ENCODE results near the gene SMIM14.

Gene SMIM14

DNA sequence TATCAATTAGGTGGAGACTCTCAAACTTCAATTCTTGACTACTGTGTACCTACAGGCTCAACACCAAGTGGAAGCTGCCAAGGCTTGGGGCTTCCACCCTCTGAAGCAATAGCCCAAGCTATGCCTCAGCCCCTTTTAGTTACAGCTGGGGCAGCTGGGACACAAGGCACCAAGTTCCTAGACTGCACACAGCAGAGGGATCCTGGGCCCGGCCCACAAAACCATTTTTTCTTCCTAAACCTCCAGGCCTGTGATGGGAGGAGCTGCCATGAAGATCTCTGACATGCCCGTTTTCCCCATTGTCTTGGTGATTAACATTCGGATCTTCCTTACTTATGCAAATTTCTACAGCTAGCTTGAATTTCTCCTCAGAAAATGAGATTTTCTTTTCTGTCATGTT, 108.0 kb downstream of the SMIM14 start:
- TF ChIP-seq, protein P1, sequence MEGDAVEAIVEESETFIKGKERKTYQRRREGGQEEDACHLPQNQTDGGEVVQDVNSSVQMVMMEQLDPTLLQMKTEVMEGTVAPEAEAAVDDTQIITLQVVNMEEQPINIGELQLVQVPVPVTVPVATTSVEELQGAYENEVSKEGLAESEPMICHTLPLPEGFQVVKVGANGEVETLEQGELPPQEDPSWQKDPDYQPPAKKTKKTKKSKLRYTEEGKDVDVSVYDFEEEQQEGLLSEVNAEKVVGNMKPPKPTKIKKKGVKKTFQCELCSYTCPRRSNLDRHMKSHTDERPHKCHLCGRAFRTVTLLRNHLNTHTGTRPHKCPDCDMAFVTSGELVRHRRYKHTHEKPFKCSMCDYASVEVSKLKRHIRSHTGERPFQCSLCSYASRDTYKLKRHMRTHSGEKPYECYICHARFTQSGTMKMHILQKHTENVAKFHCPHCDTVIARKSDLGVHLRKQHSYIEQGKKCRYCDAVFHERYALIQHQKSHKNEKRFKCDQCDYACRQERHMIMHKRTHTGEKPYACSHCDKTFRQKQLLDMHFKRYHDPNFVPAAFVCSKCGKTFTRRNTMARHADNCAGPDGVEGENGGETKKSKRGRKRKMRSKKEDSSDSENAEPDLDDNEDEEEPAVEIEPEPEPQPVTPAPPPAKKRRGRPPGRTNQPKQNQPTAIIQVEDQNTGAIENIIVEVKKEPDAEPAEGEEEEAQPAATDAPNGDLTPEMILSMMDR (conservative IDR thresholded peaks at IDR 0.05; ENCODE audit: low read length), result no peak
- no peak overlapping the region for H3K4me3 ChIP-seq (ENCODE audit: low read length)
- no peak for DNase-seq (ENCODE audit: low read depth)

GRCh38 chr4:39529534-39529933, 109.1 kb downstream of the SMIM14 start:
- TF ChIP-seq, protein P1 (conservative IDR thresholded peaks at IDR 0.05; ENCODE audit: low read length), result no peak
- no peak for DNase-seq (ENCODE audit: low read depth)
- no peak overlapping the region for H3K4me3 ChIP-seq (ENCODE audit: low read length)

DNA sequence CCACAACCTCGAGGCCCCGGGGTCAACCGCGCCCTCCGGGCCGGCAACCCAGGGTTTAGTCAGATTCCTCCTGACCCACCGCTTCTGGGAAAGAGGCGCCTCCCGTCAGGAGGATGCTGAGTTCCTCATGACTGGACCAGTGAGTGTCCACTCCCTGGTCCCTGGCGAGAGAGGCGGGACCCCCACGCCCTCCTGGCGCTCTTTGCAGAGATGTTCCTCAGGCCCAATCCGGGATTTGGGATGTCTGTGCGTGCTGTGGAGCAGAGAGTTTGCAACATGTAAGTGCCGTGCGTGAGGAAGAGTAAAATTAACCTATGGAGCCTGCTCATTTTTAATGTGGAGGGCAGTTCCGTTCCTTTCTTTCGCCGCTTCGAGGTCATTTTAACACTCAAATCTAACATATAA, 110.6 kb downstream of the SMIM14 start:
- TF ChIP-seq, protein P1 (conservative IDR thresholded peaks at IDR 0.05; ENCODE audit: low read length), result no peak
- H3K4me3 ChIP-seq (ENCODE audit: low read length), result peak overlapping the region; percentile 91
- peak; percentile 79 for DNase-seq (ENCODE audit: low read depth)

- peak; percentile 98 for DNase-seq (ENCODE audit: low read depth)
- TF ChIP-seq, protein P1 (conservative IDR thresholded peaks at IDR 0.05; ENCODE audit: low read length), result no peak
- H3K4me3 ChIP-seq (ENCODE audit: low read length), result peak within 1 kb of the TSS; percentile 91
These were observed 111.2 kb downstream of the SMIM14 start, which contains the start of gene UGDH for GRCh38 chr4:39527296-39528060. TSS of gene UGDH (minus strand) at chr4:39527439. CDS start at chr4:39521512, 5,927 bp downstream.

DNA sequence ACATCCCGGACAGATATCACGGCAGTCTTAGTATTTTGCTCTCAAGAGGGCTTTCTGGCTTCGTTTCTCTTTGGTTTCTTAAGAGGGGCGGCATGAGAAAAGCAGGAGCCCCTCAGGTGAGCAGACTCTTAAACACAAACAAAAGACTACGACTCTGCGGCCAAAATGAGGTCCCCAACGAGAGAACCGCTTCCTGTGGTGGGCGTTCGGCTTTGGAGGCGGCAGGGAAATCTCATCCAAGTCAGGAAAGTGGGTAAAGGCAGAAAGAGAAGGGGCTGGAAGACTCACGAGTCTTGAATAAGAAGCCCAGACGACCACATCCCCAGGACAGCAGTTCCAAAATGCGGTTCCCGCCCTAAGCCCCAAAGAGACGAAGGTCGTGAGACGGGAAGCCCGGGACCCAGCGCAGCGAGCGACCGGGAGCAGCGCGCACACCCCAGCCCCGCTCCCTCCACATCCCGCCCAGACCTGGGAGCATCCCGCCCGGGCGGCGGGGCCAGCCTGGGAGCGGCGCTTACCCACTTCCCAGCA, 111.8 kb downstream of the SMIM14 start:
- no peak for DNase-seq (ENCODE audit: low read depth)
- TF ChIP-seq, protein P1 (conservative IDR thresholded peaks at IDR 0.05; ENCODE audit: low read length), result no peak

GRCh38 chr4:39525822-39526690, 112.6 kb downstream of the SMIM14 start:
- H3K4me3 ChIP-seq (ENCODE audit: low read length), result peak overlapping the region; percentile 91
- TF ChIP-seq, protein P1 (conservative IDR thresholded peaks at IDR 0.05; ENCODE audit: low read length), result no peak
- no peak for DNase-seq (ENCODE audit: low read depth)

More for the DNA sequence above, 111.8 kb downstream of the SMIM14 start:
- peak overlapping the region; percentile 91 for H3K4me3 ChIP-seq (ENCODE audit: low read length)

All from AG10803 (cell line).